HG02623 (cell line): ENCODE results near the gene COPZ1.
A peak's percentile ranks its signal among the peaks of the same experiment; 100 is the strongest.

Experiments
- ATAC-seq: cut with Tn5 transposase; IDR thresholded peaks from one replicate; pipeline ENCODE4 v1.9.1; 2021; ENCODE audit warnings: moderate library complexity; ENCODE audit not compliant: unreplicated experiment

COPZ1 gene

GRCh38 chr12:54390668-54391551, 66.0 kb downstream of the COPZ1 start:
- no peak for ATAC-seq

- ATAC-seq, result no peak
These were observed 67.7 kb downstream of the COPZ1 start for GRCh38 chr12:54392485-54393206.

- no peak for ATAC-seq
These were observed 68.3 kb downstream of the COPZ1 start for GRCh38 chr12:54393207-54393609.

- no peak for ATAC-seq
These were observed 68.8 kb downstream of the COPZ1 start for GRCh38 chr12:54393743-54394142.

GRCh38 chr12:54394281-54394719, 69.4 kb downstream of the COPZ1 start:
- no peak for ATAC-seq

GRCh38 chr12:54394986-54395385, 70.1 kb downstream of the COPZ1 start:
- ATAC-seq, result no peak

GRCh38 chr12:54395545-54395944, 70.6 kb downstream of the COPZ1 start:
- no peak for ATAC-seq

- ATAC-seq, result no peak
These were observed 72.2 kb downstream of the COPZ1 start for GRCh38 chr12:54397157-54397556.

- ATAC-seq, result no peak
These were observed 73.3 kb downstream of the COPZ1 start for GRCh38 chr12:54398218-54398617.

GRCh38 chr12:54398995-54399793, 74.3 kb downstream of the COPZ1 start:
- ATAC-seq, result peak; percentile 79

GRCh38 chr12:54401119-54401518, 76.2 kb downstream of the COPZ1 start:
- no peak for ATAC-seq
